K562 (cell line): ENCODE results near the gene NSMF. TPM values are rescaled to one million over a fixed set of nuclear protein-coding genes. Genes with fewer than 3 reads are reported as not detected.

ENCODE experiments used
- CCNT2 ChIP-seq: IDR thresholded peaks from 2 replicates; pipeline ENCODE4 v1.6.1; 2011; ENCODE audit warnings: borderline replicate concordance, low read depth, mild to moderate bottlenecking, moderate library complexity, mixed read lengths, low read length; ENCODE audit not compliant: insufficient read length; ENCODE audit errors: extremely low read depth
- CHD2 ChIP-seq: IDR thresholded peaks from 2 replicates; pipeline ENCODE4 v1.6.1; 2011; ENCODE audit warnings: low read depth, low read length
- CTBP1 ChIP-seq: fragments of 450-650 bp; IDR thresholded peaks from 2 replicates; pipeline ENCODE4 v1.6.1; 2016; ENCODE audit warnings: borderline replicate concordance
- HCFC1 ChIP-seq: IDR thresholded peaks from 2 replicates; pipeline ENCODE4 v1.6.1; 2012; ENCODE audit warnings: low read depth, low read length, improper control_type of control experiment
- HMGN3 ChIP-seq: IDR thresholded peaks from 2 replicates; pipeline ENCODE4 v1.6.1; 2011; ENCODE audit warnings: borderline replicate concordance, low read depth, mild to moderate bottlenecking, mixed read lengths, low read length; ENCODE audit not compliant: insufficient read length; ENCODE audit errors: extremely low read depth
- KDM2B ChIP-seq: fragments of 250-450 bp; sonication (Bioruptor Pico); IDR thresholded peaks from 2 replicates; pipeline ENCODE4 v1.8.0; 2021; ENCODE audit warnings: mild to moderate bottlenecking, moderate library complexity
- KLF1 ChIP-seq: fragments of 450-650 bp; IDR thresholded peaks from 2 replicates; pipeline ENCODE4 v1.6.1; 2016; ENCODE audit warnings: missing genetic modification characterization, missing compliant biosample characterization
- KLF13 ChIP-seq: fragments of 450-650 bp; IDR thresholded peaks from 2 replicates; pipeline ENCODE4 v1.6.1; 2016; ENCODE audit warnings: missing genetic modification characterization, low read depth, mild to moderate bottlenecking, missing compliant biosample characterization, moderate library complexity, borderline replicate concordance
- MED1 ChIP-seq: sonication (generic); formaldehyde crosslinking; IDR thresholded peaks from 2 replicates; pipeline ENCODE4 v1.8.1; 2023; ENCODE audit warnings: missing genetic modification reagents, borderline replicate concordance
- MYC ChIP-seq, 2 experiments: fragments of 250-450 bp in 1 of 2; sonication (Bioruptor Pico) in 1 of 2; IDR thresholded peaks; 2 replicates each; pipeline versions ENCODE4 v1.5.1 to v1.6.1; 2012 to 2021; ENCODE audit warnings: low read depth in 2 of 2, borderline replicate concordance in 1 of 2, improper control_type of control experiment in 1 of 2, low read length in 1 of 2, mild to moderate bottlenecking in 1 of 2, moderate library complexity in 1 of 2
- NFRKB ChIP-seq: fragments of 450-650 bp; IDR thresholded peaks from 2 replicates; pipeline ENCODE4 v1.6.1; 2016; ENCODE audit warnings: low read depth
- PCBP1 ChIP-seq: fragments of 200-400 bp; formaldehyde crosslinking; IDR thresholded peaks from 2 replicates; pipeline ENCODE4 v1.6.1; 2018; ENCODE audit warnings: mild to moderate bottlenecking, low read depth, low read length; ENCODE audit not compliant: poor library complexity, severe bottlenecking
- POLR2G ChIP-seq: fragments of 200-400 bp; formaldehyde crosslinking; IDR thresholded peaks from 2 replicates; pipeline ENCODE4 v1.6.1; 2017; ENCODE audit warnings: low read depth, mild to moderate bottlenecking, antibody characterized with exemption, low read length, moderate library complexity
- RAD21 ChIP-seq, 2 experiments: fragments of 250-450 bp in 1 of 2; fragments of 450-650 bp in 1 of 2; sonication (Bioruptor Pico) in 1 of 2; formaldehyde crosslinking in 1 of 2; IDR thresholded peaks in 1 of 2; conservative IDR thresholded peaks in 1 of 2; 2 replicates each; pipeline versions ENCODE4 v1.4.0 to v1.8.0; 2020 to 2022; ENCODE audit warnings: mild to moderate bottlenecking in 2 of 2, moderate library complexity in 1 of 2
- SRF ChIP-seq, 2 experiments: fragments of 250-450, 450-650 bp in 1 of 2; sonication (Bioruptor Pico) in 1 of 2; sonication (generic) in 1 of 2; formaldehyde crosslinking; IDR thresholded peaks; 2 replicates each; pipeline versions ENCODE4 v1.5.0 to v1.5.1; 2020 to 2022; ENCODE audit warnings: mild to moderate bottlenecking in 1 of 2, missing genetic modification reagents in 1 of 2
- TBP ChIP-seq: optimal IDR thresholded peaks from 2 replicates; pipeline ENCODE3; 2011; ENCODE audit warnings: low read depth, low read length, improper control_type of control experiment
- THRAP3 ChIP-seq: fragments of 450-650 bp; IDR thresholded peaks from 2 replicates; pipeline ENCODE4 v1.6.1; 2016; ENCODE audit warnings: mild to moderate bottlenecking, inconsistent platforms, borderline replicate concordance
- ZC3H11A ChIP-seq: IDR thresholded peaks from 2 replicates; pipeline ENCODE4 v1.6.1; 2012; ENCODE audit warnings: low read depth, low read length, improper control_type of control experiment
- polyA plus RNA-seq, 8 experiments: library from polyadenylated mRNA; depleted of rRNA in 4 of 8; stranded (reverse) in 5 of 8; unstranded in 3 of 8; fragments of >200 nt; fragmentation: Nextera tagmentation in 2 of 8; fragmentation: Illumina TruSeq in 1 of 8; extraction: Ambion mirVana in 2 of 8; extraction: Trizol in 1 of 8; gene quantifications; 2 replicates each; pipeline versions ENCODE4 v1.2.1 to v1.2.3, GENCODE V29; 2011 to 2014; ENCODE audit warnings: inconsistent platforms in 1 of 8, missing spikeins in 1 of 8
- total RNA-seq, 7 experiments: library from RNA; depleted of rRNA in 6 of 7; stranded (reverse); fragments of >200 nt in 6 of 7; fragmentation: Illumina TruSeq in 2 of 7; extraction: Trizol in 2 of 7; gene quantifications; 2 replicates each; pipeline versions ENCODE4 v1.2.1 to v1.2.3, GENCODE V29; 2011 to 2021; ENCODE audit warnings: low replicate concordance in 1 of 7
- TF ChIP-seq, protein P1 (sequence below): fragments of 450-650 bp; IDR thresholded peaks from 2 replicates; pipeline ENCODE4 v1.6.1; 2016; ENCODE audit warnings: missing biosample characterization, missing genetic modification characterization
- TF ChIP-seq, protein P2 (sequence below): sonication (generic); formaldehyde crosslinking; IDR thresholded peaks from 2 replicates; pipeline ENCODE4 v1.8.1; 2023; ENCODE audit warnings: mild to moderate bottlenecking, missing genetic modification reagents

Gene NSMF
- total and polyA plus RNA-seq, 9 of the 15 experiments (the other 6 are each of a cell fraction or from before 2014, with no cell fraction given), result 0.20 to 82.7 (median 29.3) TPM

DNA sequence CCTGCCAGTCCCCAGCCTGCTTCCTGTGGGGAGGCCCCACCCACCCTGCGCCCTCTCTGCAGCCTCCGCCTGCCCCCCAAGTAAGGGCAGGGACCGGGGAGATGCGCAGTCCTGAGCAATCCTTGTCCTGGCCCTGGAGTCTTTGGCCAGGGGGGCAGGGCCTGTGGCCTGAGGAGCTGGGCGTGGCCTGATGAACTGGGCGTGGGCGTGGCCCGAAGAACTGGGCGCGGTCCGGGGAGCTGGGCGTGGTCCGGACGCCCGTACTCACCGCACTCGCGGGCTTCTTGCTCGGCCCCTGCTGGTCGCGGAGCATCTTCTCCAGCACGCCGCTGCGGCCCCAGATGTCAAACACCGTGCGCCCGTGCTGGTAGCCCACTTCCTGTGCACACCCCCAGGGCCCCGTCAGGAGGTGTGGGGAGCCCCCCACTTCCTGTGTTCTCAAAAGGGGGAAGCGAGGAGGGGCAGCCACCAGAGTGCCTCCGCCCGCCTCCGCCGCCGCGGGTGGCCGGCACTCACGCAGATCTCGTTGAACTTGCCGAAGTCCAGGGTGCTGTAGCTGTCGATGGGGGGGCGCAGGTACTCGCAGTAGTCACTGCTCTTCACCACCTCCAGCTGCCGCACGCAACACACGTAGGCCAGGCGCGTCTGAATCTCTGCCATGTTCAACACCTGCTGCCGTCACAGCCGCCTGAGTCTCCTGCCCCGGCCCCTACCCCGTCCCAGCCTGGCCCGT is 2.7 kb upstream of the NSMF start (continued):
- TF ChIP-seq, protein P1, sequence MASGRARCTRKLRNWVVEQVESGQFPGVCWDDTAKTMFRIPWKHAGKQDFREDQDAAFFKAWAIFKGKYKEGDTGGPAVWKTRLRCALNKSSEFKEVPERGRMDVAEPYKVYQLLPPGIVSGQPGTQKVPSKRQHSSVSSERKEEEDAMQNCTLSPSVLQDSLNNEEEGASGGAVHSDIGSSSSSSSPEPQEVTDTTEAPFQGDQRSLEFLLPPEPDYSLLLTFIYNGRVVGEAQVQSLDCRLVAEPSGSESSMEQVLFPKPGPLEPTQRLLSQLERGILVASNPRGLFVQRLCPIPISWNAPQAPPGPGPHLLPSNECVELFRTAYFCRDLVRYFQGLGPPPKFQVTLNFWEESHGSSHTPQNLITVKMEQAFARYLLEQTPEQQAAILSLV (tag), result no peak
- TF ChIP-seq KLF13 (tag) (peak; percentile 66; the same call in 1 of the 2 replicates), KLF1 (peak; percentile 57; the same call in 1 of the 2 replicates), PCBP1 (peak; percentile 32), HMGN3 (peak; percentile 62), CCNT2 (peak; percentile 70), CTBP1 (peak; percentile 92), POLR2G (peak; percentile 80), MYC (IDR thresholded peaks at IDR 0.05; ENCODE audit: low read depth, low read length) (peak; percentile 40), MYC (CRISPR knock-in tag; IDR thresholded peaks at IDR 0.05; ENCODE audit: borderline replicate concordance, low read depth) (no peak), TBP (peak; percentile 34), NFRKB (no peak), ZC3H11A (no peak), MED1 (CRISPR knock-in tag) (0 out of 2 replicates have a peak, but pooled peaks have one; percentile 53), CHD2 (peak; percentile 40; the same call in 1 of the 2 replicates), SRF (CRISPR knock-in tag; IDR thresholded peaks at IDR 0.05) (peak in 1 of 2 experiments; percentile 96; a peak in 1 of 4 replicates), KDM2B (CRISPR knock-in tag) (peak; percentile 51; the same call in 1 of the 2 replicates), RAD21 (CRISPR knock-in tag; conservative IDR thresholded peaks at IDR 0.05 in 1 of 2, IDR thresholded peaks at IDR 0.05 in 1 of 2) (peak in 1 of 2 experiments; percentile 29; a peak in 3 of 4 replicates), THRAP3 (no peak), HCFC1 (0 out of 2 replicates have a peak, but pooled peaks have one; percentile 4)
- TF ChIP-seq, protein P2, sequence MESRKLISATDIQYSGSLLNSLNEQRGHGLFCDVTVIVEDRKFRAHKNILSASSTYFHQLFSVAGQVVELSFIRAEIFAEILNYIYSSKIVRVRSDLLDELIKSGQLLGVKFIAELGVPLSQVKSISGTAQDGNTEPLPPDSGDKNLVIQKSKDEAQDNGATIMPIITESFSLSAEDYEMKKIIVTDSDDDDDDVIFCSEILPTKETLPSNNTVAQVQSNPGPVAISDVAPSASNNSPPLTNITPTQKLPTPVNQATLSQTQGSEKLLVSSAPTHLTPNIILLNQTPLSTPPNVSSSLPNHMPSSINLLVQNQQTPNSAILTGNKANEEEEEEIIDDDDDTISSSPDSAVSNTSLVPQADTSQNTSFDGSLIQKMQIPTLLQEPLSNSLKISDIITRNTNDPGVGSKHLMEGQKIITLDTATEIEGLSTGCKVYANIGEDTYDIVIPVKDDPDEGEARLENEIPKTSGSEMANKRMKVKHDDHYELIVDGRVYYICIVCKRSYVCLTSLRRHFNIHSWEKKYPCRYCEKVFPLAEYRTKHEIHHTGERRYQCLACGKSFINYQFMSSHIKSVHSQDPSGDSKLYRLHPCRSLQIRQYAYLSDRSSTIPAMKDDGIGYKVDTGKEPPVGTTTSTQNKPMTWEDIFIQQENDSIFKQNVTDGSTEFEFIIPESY, result peak; percentile 72
